Loucy (cell line): ENCODE data around the gene NTRK1.

ENCODE experiments used
- H2AFZ ChIP-seq: fragments of 200-600 bp; sonication (generic); 2 replicates; pipeline ENCODE4 v1.6.0; 2016; ENCODE audit warnings: antibody characterized with exemption, mild to moderate bottlenecking, low read length, moderate library complexity
- H3F3A ChIP-seq: fragments of 200-600 bp; 2 replicates; pipeline ENCODE4 v1.6.0; 2016; ENCODE audit warnings: antibody characterized with exemption, low read depth, mild to moderate bottlenecking
- H3K27me3 ChIP-seq: fragments of 200-600 bp; sonication (generic); 2 replicates; pipeline ENCODE4 v1.6.1; 2014; ENCODE audit warnings: low read length, mild to moderate bottlenecking; ENCODE audit not compliant: insufficient read depth, poor library complexity, severe bottlenecking
- H3K36me3 ChIP-seq: fragments of 200-600 bp; sonication (generic); 2 replicates; pipeline ENCODE4 v1.6.1; 2016; ENCODE audit warnings: low read length; ENCODE audit not compliant: insufficient read depth
- H3K4me1 ChIP-seq: fragments of 200-600 bp; sonication (generic); 2 replicates; pipeline ENCODE4 v1.5.1; 2014; ENCODE audit warnings: low read length, mild to moderate bottlenecking; ENCODE audit not compliant: insufficient read depth, poor library complexity, severe bottlenecking
- H3K4me2 ChIP-seq: fragments of 200-600 bp; sonication (generic); 2 replicates; pipeline ENCODE4 v1.6.0; 2014; ENCODE audit warnings: antibody characterized with exemption, low read length, low read depth, mild to moderate bottlenecking; ENCODE audit not compliant: poor library complexity, severe bottlenecking
- H3K4me3 ChIP-seq: fragments of 200-600 bp; sonication (generic); 2 replicates; pipeline ENCODE4 v1.5.1; 2014; ENCODE audit warnings: low read length, mild to moderate bottlenecking, mixed read lengths; ENCODE audit not compliant: poor library complexity, severe bottlenecking
- H3K79me2 ChIP-seq: fragments of 200-600 bp; sonication (generic); 2 replicates; pipeline ENCODE4 v1.6.1; 2014; ENCODE audit warnings: low read length; ENCODE audit not compliant: insufficient read depth
- H3K9ac ChIP-seq: fragments of 200-600 bp; sonication (generic); 2 replicates; pipeline ENCODE4 v1.6.0; 2014; ENCODE audit warnings: mild to moderate bottlenecking, low read depth, low read length, moderate library complexity; ENCODE audit not compliant: poor library complexity, severe bottlenecking
- H3K9me2 ChIP-seq: fragments of 200-600 bp; sonication (generic); replicated peaks from 2 replicates; pipeline ENCODE4 v1.6.1; 2016; ENCODE audit warnings: low read depth, low read length, mixed read lengths
- H3K9me3 ChIP-seq: fragments of 200-600 bp; sonication (generic); 2 replicates; pipeline ENCODE4 v1.6.1; 2014; ENCODE audit warnings: mild to moderate bottlenecking, antibody characterized with exemption, low read length, low read depth; ENCODE audit not compliant: insufficient read depth
- H4K20me1 ChIP-seq: fragments of 200-600 bp; sonication (generic); 2 replicates; pipeline ENCODE4 v1.6.0; 2014; ENCODE audit warnings: antibody characterized with exemption, low read length, mild to moderate bottlenecking; ENCODE audit not compliant: insufficient read depth, poor library complexity, severe bottlenecking
- EZH2phosphoT487 ChIP-seq: fragments of 200-600 bp; IDR thresholded peaks from 2 replicates; pipeline ENCODE4 v1.6.1; 2018; ENCODE audit warnings: antibody characterized with exemption, mild to moderate bottlenecking, moderate library complexity, borderline replicate concordance
- TF ChIP-seq, protein P1 (sequence below): fragments of 200-600 bp; sonication (generic); conservative IDR thresholded peaks from 2 replicates; pipeline ENCODE4 v1.5.1; 2014; ENCODE audit warnings: mild to moderate bottlenecking, antibody characterized with exemption, low read length

Gene NTRK1

GRCh38 chr1:156860628-156861423, at the start of gene NTRK1:
NTRK1 (plus strand) TSS chr1:156860865; CDS start chr1:156860935, 70 bp downstream.
- Histone ChIP-seq H3F3A (no peaks in the 10 kb centered on the region), H3K4me1 (peaks cover 42% of the 10 kb centered on the region), H3K4me3 (peak within 1 kb of the TSS; percentile 55), H3K9me2 (no peaks in the 10 kb centered on the region), H2AFZ (peak within 1 kb of the TSS; percentile 82), H3K9ac (no peak within 1 kb of the TSS), H3K36me3 (no peaks in the 10 kb centered on the region), H3K27me3 (no peaks in the 10 kb centered on the region), H3K79me2 (no peaks in the 10 kb centered on the region), H4K20me1 (no peaks in the 10 kb centered on the region), H3K4me2 (peak within 1 kb of the TSS; percentile 59), H3K9me3 (no peaks in the 10 kb centered on the region)
- TF ChIP-seq, protein P1, sequence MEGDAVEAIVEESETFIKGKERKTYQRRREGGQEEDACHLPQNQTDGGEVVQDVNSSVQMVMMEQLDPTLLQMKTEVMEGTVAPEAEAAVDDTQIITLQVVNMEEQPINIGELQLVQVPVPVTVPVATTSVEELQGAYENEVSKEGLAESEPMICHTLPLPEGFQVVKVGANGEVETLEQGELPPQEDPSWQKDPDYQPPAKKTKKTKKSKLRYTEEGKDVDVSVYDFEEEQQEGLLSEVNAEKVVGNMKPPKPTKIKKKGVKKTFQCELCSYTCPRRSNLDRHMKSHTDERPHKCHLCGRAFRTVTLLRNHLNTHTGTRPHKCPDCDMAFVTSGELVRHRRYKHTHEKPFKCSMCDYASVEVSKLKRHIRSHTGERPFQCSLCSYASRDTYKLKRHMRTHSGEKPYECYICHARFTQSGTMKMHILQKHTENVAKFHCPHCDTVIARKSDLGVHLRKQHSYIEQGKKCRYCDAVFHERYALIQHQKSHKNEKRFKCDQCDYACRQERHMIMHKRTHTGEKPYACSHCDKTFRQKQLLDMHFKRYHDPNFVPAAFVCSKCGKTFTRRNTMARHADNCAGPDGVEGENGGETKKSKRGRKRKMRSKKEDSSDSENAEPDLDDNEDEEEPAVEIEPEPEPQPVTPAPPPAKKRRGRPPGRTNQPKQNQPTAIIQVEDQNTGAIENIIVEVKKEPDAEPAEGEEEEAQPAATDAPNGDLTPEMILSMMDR = no peak
- no peak for TF ChIP-seq EZH2phosphoT487

- H2AFZ ChIP-seq = no peak overlapping the region
- H3K9ac ChIP-seq = no peak overlapping the region
- H3K4me3 ChIP-seq = no peak overlapping the region
- TF ChIP-seq, protein P1 = no peak
- no peak for TF ChIP-seq EZH2phosphoT487
- peaks cover 22% of the 10 kb centered on the region for H3K4me1 ChIP-seq
- H3K4me2 ChIP-seq = no peak overlapping the region
- no peaks in the 10 kb centered on the region for H3K9me3 ChIP-seq
- H3K79me2 ChIP-seq = peaks cover 22% of the 10 kb centered on the region; the same call in 1 of the 2 replicates
- H3K36me3 ChIP-seq = no peaks in the 10 kb centered on the region
- H3F3A ChIP-seq = no peaks in the 10 kb centered on the region
- no peaks in the 10 kb centered on the region for H3K27me3 ChIP-seq
- no peaks in the 10 kb centered on the region for H4K20me1 ChIP-seq
- no peaks in the 10 kb centered on the region for H3K9me2 ChIP-seq
Measured at GRCh38 chr1:156811168-156811567, 49.5 kb upstream of the NTRK1 start.

GRCh38 chr1:156812293-156812990, 48.2 kb upstream of the NTRK1 start:
- no peak overlapping the region for H2AFZ ChIP-seq
- no peaks in the 10 kb centered on the region for H3F3A ChIP-seq
- no peaks in the 10 kb centered on the region for H3K9me3 ChIP-seq
- H3K4me3 ChIP-seq = no peak overlapping the region
- peaks cover 23% of the 10 kb centered on the region; the same call in 1 of the 2 replicates for H3K79me2 ChIP-seq
- no peak for TF ChIP-seq EZH2phosphoT487
- TF ChIP-seq, protein P1 = no peak
- H3K9me2 ChIP-seq = no peaks in the 10 kb centered on the region
- H3K4me1 ChIP-seq = peaks cover 32% of the 10 kb centered on the region
- no peak overlapping the region for H3K4me2 ChIP-seq
- no peaks in the 10 kb centered on the region for H3K36me3 ChIP-seq
- no peaks in the 10 kb centered on the region for H4K20me1 ChIP-seq
- no peak overlapping the region for H3K9ac ChIP-seq
- H3K27me3 ChIP-seq = no peaks in the 10 kb centered on the region
